ENCODE measurements around the gene NXPH1.

The NXPH1 gene

DNA sequence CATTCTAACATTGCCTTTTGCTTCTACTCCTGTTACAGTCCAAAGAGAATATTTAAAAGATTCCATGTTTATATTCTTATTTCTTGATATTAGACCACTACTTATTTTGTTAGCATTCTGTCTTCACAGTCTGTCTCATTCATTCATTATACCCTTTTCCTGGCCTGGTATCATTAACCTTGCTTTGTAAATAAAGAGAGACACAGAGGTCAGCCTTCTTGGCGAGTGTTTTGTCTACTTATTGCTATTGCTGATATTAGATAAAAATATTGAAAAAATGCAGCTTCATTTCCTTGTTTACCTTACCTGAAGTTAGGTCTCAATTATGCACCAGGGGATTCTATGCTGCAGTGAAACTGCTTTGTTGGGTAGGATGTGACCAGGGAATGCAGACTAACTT is 179.2 kb downstream of the NXPH1 start:
- TF ChIP-seq TEAD4 (IDR thresholded peaks at IDR 0.05) = no peak
- TF ChIP-seq, protein P1, sequence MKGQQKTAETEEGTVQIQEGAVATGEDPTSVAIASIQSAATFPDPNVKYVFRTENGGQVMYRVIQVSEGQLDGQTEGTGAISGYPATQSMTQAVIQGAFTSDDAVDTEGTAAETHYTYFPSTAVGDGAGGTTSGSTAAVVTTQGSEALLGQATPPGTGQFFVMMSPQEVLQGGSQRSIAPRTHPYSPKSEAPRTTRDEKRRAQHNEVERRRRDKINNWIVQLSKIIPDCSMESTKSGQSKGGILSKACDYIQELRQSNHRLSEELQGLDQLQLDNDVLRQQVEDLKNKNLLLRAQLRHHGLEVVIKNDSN (IDR thresholded peaks at IDR 0.05) = no peak
- no peak for TF ChIP-seq NFIC (IDR thresholded peaks at IDR 0.05)
- no peak for TF ChIP-seq RAD21 (IDR thresholded peaks at IDR 0.05; ENCODE audit: low read depth)
- TF ChIP-seq CREB1 (IDR thresholded peaks at IDR 0.05; ENCODE audit: low read depth) = no peak
- no peak for TF ChIP-seq ZBTB7A (IDR thresholded peaks at IDR 0.05; ENCODE audit: low read depth)

DNA sequence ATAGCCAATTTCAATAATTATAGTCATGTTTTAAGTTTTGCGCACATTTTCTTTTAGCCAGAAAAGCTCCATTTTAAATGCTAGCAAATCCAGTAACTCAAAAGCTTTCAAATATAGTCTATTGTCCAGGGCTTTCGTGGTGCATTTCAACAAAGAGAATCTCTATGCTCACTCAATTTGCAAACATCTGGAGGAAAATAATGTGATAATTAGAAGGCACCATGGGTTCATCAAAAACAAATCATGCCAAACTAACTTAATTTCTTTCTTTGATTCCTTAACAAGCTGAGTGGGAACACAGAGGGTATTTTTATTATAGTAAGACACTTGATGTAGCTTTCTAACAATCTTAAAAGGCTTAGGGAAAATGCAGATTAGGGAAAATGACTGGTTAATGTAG is 179.8 kb downstream of the NXPH1 start:
- TF ChIP-seq, protein P1 (IDR thresholded peaks at IDR 0.05) = no peak
- no peak for TF ChIP-seq TEAD4 (IDR thresholded peaks at IDR 0.05)
- TF ChIP-seq CREB1 (IDR thresholded peaks at IDR 0.05; ENCODE audit: low read depth) = no peak
- no peak for TF ChIP-seq ZBTB7A (IDR thresholded peaks at IDR 0.05; ENCODE audit: low read depth)
- no peak for TF ChIP-seq NFIC (IDR thresholded peaks at IDR 0.05)
- TF ChIP-seq, protein P2, sequence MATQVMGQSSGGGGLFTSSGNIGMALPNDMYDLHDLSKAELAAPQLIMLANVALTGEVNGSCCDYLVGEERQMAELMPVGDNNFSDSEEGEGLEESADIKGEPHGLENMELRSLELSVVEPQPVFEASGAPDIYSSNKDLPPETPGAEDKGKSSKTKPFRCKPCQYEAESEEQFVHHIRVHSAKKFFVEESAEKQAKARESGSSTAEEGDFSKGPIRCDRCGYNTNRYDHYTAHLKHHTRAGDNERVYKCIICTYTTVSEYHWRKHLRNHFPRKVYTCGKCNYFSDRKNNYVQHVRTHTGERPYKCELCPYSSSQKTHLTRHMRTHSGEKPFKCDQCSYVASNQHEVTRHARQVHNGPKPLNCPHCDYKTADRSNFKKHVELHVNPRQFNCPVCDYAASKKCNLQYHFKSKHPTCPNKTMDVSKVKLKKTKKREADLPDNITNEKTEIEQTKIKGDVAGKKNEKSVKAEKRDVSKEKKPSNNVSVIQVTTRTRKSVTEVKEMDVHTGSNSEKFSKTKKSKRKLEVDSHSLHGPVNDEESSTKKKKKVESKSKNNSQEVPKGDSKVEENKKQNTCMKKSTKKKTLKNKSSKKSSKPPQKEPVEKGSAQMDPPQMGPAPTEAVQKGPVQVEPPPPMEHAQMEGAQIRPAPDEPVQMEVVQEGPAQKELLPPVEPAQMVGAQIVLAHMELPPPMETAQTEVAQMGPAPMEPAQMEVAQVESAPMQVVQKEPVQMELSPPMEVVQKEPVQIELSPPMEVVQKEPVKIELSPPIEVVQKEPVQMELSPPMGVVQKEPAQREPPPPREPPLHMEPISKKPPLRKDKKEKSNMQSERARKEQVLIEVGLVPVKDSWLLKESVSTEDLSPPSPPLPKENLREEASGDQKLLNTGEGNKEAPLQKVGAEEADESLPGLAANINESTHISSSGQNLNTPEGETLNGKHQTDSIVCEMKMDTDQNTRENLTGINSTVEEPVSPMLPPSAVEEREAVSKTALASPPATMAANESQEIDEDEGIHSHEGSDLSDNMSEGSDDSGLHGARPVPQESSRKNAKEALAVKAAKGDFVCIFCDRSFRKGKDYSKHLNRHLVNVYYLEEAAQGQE (IDR thresholded peaks at IDR 0.05; ENCODE audit: low read depth) = no peak
- no peak for TF ChIP-seq YY1 (IDR thresholded peaks at IDR 0.05; ENCODE audit: low read depth)
- TF ChIP-seq TAF1 (IDR thresholded peaks at IDR 0.05; ENCODE audit: low read depth) = no peak
- no peak for TF ChIP-seq EGR1 (IDR thresholded peaks at IDR 0.05)
- no peak for TF ChIP-seq FOXM1 (IDR thresholded peaks at IDR 0.05; ENCODE audit: borderline replicate concordance, low read depth)
- TF ChIP-seq TCF12 (IDR thresholded peaks at IDR 0.05; ENCODE audit: low read depth) = no peak
- TF ChIP-seq CEBPB (IDR thresholded peaks at IDR 0.05) = no peak
- TF ChIP-seq EP300 (IDR thresholded peaks at IDR 0.05; ENCODE audit: borderline replicate concordance) = no peak
- no peak for TF ChIP-seq RAD21 (IDR thresholded peaks at IDR 0.05; ENCODE audit: low read depth)
- TF ChIP-seq, protein P3, sequence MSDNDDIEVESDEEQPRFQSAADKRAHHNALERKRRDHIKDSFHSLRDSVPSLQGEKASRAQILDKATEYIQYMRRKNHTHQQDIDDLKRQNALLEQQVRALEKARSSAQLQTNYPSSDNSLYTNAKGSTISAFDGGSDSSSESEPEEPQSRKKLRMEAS (IDR thresholded peaks at IDR 0.05) = no peak

DNA sequence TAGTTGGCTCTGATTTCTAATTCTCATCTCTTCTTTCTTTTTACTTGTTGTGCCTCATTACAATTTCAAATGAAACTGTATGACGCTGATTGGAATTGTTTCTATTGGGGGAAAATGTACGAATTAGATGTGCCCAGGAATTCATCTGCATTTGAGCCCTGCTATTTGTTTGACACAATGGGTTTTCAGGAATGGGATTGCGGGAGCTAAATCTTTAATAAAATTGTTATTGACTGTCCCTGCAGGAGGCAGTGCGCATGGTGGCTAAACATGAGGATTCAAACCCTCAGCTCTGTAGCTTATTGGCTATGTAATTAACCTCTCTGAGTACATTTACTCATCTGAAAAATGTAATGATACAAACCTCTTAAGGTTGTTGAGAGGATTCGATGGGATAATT is 181.6 kb downstream of the NXPH1 start:
- TF ChIP-seq TEAD4 (IDR thresholded peaks at IDR 0.05) (no peak), TAF1 (IDR thresholded peaks at IDR 0.05; ENCODE audit: low read depth) (no peak), CEBPB (IDR thresholded peaks at IDR 0.05) (no peak), TCF12 (IDR thresholded peaks at IDR 0.05; ENCODE audit: low read depth) (no peak), YY1 (IDR thresholded peaks at IDR 0.05; ENCODE audit: low read depth) (no peak), FOXM1 (IDR thresholded peaks at IDR 0.05; ENCODE audit: borderline replicate concordance, low read depth) (no peak), EGR1 (IDR thresholded peaks at IDR 0.05) (no peak), CREB1 (IDR thresholded peaks at IDR 0.05; ENCODE audit: low read depth) (no peak), RAD21 (IDR thresholded peaks at IDR 0.05; ENCODE audit: low read depth) (no peak), EP300 (IDR thresholded peaks at IDR 0.05; ENCODE audit: borderline replicate concordance) (no peak), NFIC (IDR thresholded peaks at IDR 0.05) (no peak), ZBTB7A (IDR thresholded peaks at IDR 0.05; ENCODE audit: low read depth) (no peak)
- TF ChIP-seq, protein P2 (IDR thresholded peaks at IDR 0.05; ENCODE audit: low read depth) = no peak
- TF ChIP-seq, protein P1 (IDR thresholded peaks at IDR 0.05) = no peak
- TF ChIP-seq, protein P3 (IDR thresholded peaks at IDR 0.05) = no peak

DNA sequence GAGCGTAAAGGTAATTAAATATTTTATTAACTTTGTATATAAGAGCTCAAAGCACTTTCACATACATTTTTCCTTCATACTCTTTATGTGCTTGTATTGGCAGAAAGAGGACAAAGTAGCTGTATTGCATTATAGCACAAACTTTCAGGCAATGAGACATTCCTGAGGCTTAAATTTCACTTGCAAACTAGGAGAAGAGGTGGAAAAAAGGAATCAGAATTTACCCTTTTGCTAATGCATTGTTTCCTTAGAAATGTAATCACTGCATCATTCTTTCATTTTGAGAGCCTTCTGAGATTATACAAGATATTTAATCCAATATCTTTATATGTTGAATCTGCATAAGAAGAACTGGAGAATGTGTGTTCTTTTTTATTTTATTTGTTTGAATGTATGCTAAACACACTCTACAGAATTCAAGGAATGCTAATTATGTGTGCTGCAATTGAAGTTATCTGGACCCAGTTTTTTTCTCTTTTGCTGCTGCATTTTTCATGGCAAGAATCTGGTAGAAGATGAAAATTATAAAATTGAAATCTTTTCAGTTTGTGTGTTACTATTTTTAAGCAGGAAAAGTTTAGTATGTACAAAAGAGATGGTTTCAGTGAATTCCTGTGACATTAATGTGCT is 185.1 kb downstream of the NXPH1 start:
- TF ChIP-seq, protein P2 (IDR thresholded peaks at IDR 0.05; ENCODE audit: low read depth) = no peak
- TF ChIP-seq YY1 (IDR thresholded peaks at IDR 0.05; ENCODE audit: low read depth) (no peak), TAF1 (IDR thresholded peaks at IDR 0.05; ENCODE audit: low read depth) (no peak)
